Suprapubic skin (tissue), 4 donors: ENCODE results near the gene SLC44A4. TPM values are rescaled to one million over a fixed set of nuclear protein-coding genes. Genes with fewer than 3 reads are reported as not detected.
"Not testable (repeated sequence)": the region's sequence is repeated elsewhere in the genome, so short reads cannot be mapped to it uniquely, and the experiment has no call there.

ENCODE experiments used
- DNase-seq, 2 donors: peaks; one replicate each; pipeline ENCODE4 v3.0.0-alpha.2; 2019; ENCODE audit warnings: low spot score in 2 of 2
- H3K27ac ChIP-seq: fragments of 200-600 bp; sonication (generic); one replicate; pipeline ENCODE4 v1.5.1; 2019
- H3K27me3 ChIP-seq: fragments of 200-600 bp; sonication (generic); one replicate; pipeline ENCODE4 v1.5.1; 2019
- H3K36me3 ChIP-seq: fragments of 200-600 bp; sonication (generic); one replicate; pipeline ENCODE4 v1.5.1; 2019
- H3K4me1 ChIP-seq: fragments of 200-600 bp; sonication (generic); one replicate; pipeline ENCODE4 v1.5.1; 2019
- H3K4me3 ChIP-seq: fragments of 200-600 bp; sonication (generic); one replicate; pipeline ENCODE4 v1.5.1; 2019; ENCODE audit warnings: mild to moderate bottlenecking
- H3K9me3 ChIP-seq: fragments of 200-600 bp; sonication (generic); one replicate; pipeline ENCODE4 v1.5.1; 2019
- EP300 ChIP-seq: sonication (generic); formaldehyde crosslinking; IDR thresholded peaks from one replicate; pipeline ENCODE4 v1.6.1; 2017; ENCODE audit warnings: antibody characterized with exemption
- POLR2A ChIP-seq, 2 donors: fragments of 450-650 bp; IDR thresholded peaks; one replicate each; pipeline ENCODE4 v1.6.1; 2017; ENCODE audit warnings: antibody characterized with exemption in 2 of 2, mild to moderate bottlenecking in 2 of 2, moderate library complexity in 2 of 2
- POLR2AphosphoS5 ChIP-seq, 3 donors: sonication (generic); formaldehyde crosslinking; IDR thresholded peaks; one replicate each; pipeline ENCODE4 v1.6.1; 2017; ENCODE audit warnings: antibody characterized with exemption in 3 of 3
- WGBS: methylation state at CpG from one replicate; pipeline ENCODE4 v1.1.5; 2018; 5-methylcytosine and 5-hydroxymethylcytosine counted together
- total RNA-seq, 4 donors: library from RNA; depleted of rRNA; stranded (reverse); fragments of >200 nt; gene quantifications; one replicate each; pipeline ENCODE4 v1.1.0, GENCODE V29; 2016
- TF ChIP-seq, protein P1 (sequence below), 2 donors: fragments of 200-600 bp in 1 of 2; fragments of 450-650 bp in 1 of 2; sonication (generic) in 1 of 2; IDR thresholded peaks; one replicate each; pipeline ENCODE4 v1.5.1; 2016 to 2019; ENCODE audit warnings: antibody characterized with exemption in 2 of 2, mild to moderate bottlenecking in 1 of 2, moderate library complexity in 1 of 2

SLC44A4 gene
- total RNA-seq, 4 donors from 2014 or later, result 1.4 to 7.4 (median 4.1) TPM

GRCh38 chr6:31829633-31830283, 49.0 kb downstream of the SLC44A4 start:
- no peaks in the 10 kb centered on the region for H3K36me3 ChIP-seq
- no peak overlapping the region for H3K27ac ChIP-seq
- no peak for DNase-seq
- no peaks in the 10 kb centered on the region for H3K9me3 ChIP-seq
- H3K4me3 ChIP-seq, result peak overlapping the region; percentile 57
- under 1% methylated on average over 4 of the region's 15 CpGs for WGBS
- H3K4me1 ChIP-seq, result peaks cover 51% of the 10 kb centered on the region
- TF ChIP-seq, protein P1, sequence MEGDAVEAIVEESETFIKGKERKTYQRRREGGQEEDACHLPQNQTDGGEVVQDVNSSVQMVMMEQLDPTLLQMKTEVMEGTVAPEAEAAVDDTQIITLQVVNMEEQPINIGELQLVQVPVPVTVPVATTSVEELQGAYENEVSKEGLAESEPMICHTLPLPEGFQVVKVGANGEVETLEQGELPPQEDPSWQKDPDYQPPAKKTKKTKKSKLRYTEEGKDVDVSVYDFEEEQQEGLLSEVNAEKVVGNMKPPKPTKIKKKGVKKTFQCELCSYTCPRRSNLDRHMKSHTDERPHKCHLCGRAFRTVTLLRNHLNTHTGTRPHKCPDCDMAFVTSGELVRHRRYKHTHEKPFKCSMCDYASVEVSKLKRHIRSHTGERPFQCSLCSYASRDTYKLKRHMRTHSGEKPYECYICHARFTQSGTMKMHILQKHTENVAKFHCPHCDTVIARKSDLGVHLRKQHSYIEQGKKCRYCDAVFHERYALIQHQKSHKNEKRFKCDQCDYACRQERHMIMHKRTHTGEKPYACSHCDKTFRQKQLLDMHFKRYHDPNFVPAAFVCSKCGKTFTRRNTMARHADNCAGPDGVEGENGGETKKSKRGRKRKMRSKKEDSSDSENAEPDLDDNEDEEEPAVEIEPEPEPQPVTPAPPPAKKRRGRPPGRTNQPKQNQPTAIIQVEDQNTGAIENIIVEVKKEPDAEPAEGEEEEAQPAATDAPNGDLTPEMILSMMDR (IDR thresholded peaks at IDR 0.05), result peak in 1 of 2 donors; percentile 11
- TF ChIP-seq POLR2A (IDR thresholded peaks at IDR 0.05), result no peak
- no peaks in the 10 kb centered on the region for H3K27me3 ChIP-seq

DNA sequence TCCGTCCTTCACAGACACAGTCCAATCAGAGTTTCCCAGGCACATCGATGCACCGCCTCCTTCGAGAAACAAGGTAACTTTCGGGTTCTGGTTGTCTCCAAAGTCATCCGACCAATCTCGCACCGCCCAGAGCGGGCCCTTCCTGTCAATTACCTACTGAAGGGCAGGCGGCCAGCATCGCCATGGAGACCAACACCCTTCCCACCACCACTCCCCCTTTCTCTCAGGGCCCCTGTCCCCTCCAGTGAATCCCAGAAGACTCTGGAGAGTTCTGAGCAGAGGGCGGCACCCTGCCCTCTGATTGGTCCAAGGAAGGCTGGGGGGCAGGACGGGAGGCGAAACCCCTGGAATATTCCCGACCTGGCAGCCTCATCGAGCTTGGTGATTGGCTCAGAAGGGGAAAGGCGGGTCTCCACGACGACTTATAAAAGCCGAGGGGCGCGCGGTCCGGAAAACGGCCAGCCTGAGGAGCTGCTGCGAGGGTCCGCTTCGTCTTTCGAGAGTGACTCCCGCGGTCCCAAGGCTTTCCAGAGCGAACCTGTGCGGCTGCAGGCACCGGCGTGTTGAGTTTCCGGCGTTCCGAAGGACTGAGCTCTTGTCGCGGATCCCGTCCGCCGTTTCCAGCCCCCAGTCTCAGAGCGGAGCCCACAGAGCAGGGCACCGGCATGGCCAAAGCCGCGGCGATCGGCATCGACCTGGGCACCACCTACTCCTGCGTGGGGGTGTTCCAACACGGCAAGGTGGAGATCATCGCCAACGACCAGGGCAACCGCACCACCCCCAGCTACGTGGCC, 51.3 kb downstream of the SLC44A4 start, which contains the start of gene HSPA1B:
Gene HSPA1B, plus strand, starts transcription at position 453 of the 794 bp plus-strand sequence. Its CDS starts 213 bp downstream, at position 666.
- Histone ChIP-seq H3K4me3 (peak within 1 kb of the TSS; percentile 70), H3K4me1 (peaks cover 60% of the 10 kb centered on the region), H3K9me3 (no peaks in the 10 kb centered on the region), H3K36me3 (no peaks in the 10 kb centered on the region), H3K27me3 (no peaks in the 10 kb centered on the region), H3K27ac (peak within 1 kb of the TSS; percentile 96)
- peak; percentile 97 to 99 (median 97) for TF ChIP-seq POLR2AphosphoS5 (IDR thresholded peaks at IDR 0.05)
- TF ChIP-seq, protein P1 (IDR thresholded peaks at IDR 0.05), result no peak
- TF ChIP-seq EP300, result no peak
- peak; percentile 99 to 100 for TF ChIP-seq POLR2A (IDR thresholded peaks at IDR 0.05)
- DNase-seq, result peak; percentile 99 to 100
- WGBS, result 0% methylated on average over 8 of the region's 56 CpGs

DNA sequence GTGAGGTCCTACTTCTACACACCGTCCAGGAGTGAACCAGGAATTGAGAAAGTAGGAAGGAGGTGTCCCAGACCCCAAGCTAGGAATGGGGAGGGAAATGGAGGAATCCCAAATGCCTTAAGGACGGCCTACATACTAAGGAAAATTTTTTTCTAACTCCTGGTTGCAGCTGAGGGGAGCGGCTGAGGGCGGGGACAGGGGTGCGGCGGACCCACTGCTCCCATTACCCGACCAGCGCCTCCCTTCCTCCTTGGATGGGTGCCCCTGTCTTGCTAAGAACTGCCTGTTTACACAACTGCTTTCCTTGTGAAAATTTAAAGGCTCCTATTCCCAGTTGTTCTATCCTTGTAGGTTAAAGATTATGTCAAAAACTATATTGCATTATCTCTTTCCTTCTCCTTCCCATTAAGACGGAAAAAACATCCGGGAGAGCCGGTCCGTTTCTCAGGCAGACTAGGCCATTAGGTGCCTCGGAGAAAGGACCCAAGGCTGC, 52.0 kb downstream of the SLC44A4 start:
- Histone ChIP-seq H3K36me3 (no peaks in the 10 kb centered on the region), H3K9me3 (no peaks in the 10 kb centered on the region), H3K4me1 (peaks cover 58% of the 10 kb centered on the region), H3K27ac (peak overlapping the region; percentile 96), H3K27me3 (no peaks in the 10 kb centered on the region), H3K4me3 (peak overlapping the region; percentile 70)
- DNase-seq, result peak; percentile 95 to 97
- TF ChIP-seq, protein P1 (IDR thresholded peaks at IDR 0.05), result no peak
- peak in 1 of 2 donors; percentile 48 for TF ChIP-seq POLR2A (IDR thresholded peaks at IDR 0.05)
- TF ChIP-seq POLR2AphosphoS5 (IDR thresholded peaks at IDR 0.05), result peak; percentile 11 to 51 (median 16)
- under 1% methylated on average over 13 of the region's 13 CpGs for WGBS

- Histone ChIP-seq H3K4me3 (peak overlapping the region; percentile 70), H3K27ac (peak overlapping the region; percentile 96), H3K27me3 (no peaks in the 10 kb centered on the region), H3K4me1 (peaks cover 57% of the 10 kb centered on the region), H3K36me3 (no peaks in the 10 kb centered on the region), H3K9me3 (no peaks in the 10 kb centered on the region)
- no peak for DNase-seq
- 45% methylated on average over 4 of the region's 4 CpGs for WGBS
- TF ChIP-seq, protein P1 (IDR thresholded peaks at IDR 0.05), result no peak
- no peak for TF ChIP-seq EP300
- no peak for TF ChIP-seq POLR2A (IDR thresholded peaks at IDR 0.05)
- TF ChIP-seq POLR2AphosphoS5 (IDR thresholded peaks at IDR 0.05), result no peak
Observed at GRCh38 chr6:31825553-31825952, 53.2 kb downstream of the SLC44A4 start.

GRCh38 chr6:31823592-31824196, 55.1 kb downstream of the SLC44A4 start:
- peak overlapping the region; percentile 96 for H3K27ac ChIP-seq
- DNase-seq, H3K9me3 ChIP-seq, H3K36me3 ChIP-seq, H3K27me3 ChIP-seq, H3K4me3 ChIP-seq: not testable (repeated sequence)
- peaks cover 74% of the 10 kb centered on the region for H3K4me1 ChIP-seq
- 60% methylated on average over 9 of the region's 9 CpGs for WGBS
